Femur (tissue), 1 donor: ENCODE results near the gene SPATA32.

Source experiments
- DNase-seq: peaks from one replicate; pipeline ENCODE4 v3.0.0-alpha.2; 2017

SPATA32 gene

GRCh38 chr17:45293413-45294211 is 31.7 kb upstream of the SPATA32 start:
- DNase-seq: peak; percentile 75

GRCh38 chr17:45292696-45293412 is 31.0 kb upstream of the SPATA32 start:
- DNase-seq: no peak

- no peak for DNase-seq
These were observed 29.4 kb upstream of the SPATA32 start for GRCh38 chr17:45291171-45291805.

- DNase-seq: no peak
These were observed 28.4 kb upstream of the SPATA32 start for GRCh38 chr17:45290269-45290765.

GRCh38 chr17:45289301-45290268 is 27.7 kb upstream of the SPATA32 start:
- DNase-seq: no peak

GRCh38 chr17:45288825-45289224 is 26.9 kb upstream of the SPATA32 start:
- DNase-seq: peak; percentile 55

GRCh38 chr17:45287526-45288500 is 25.9 kb upstream of the SPATA32 start:
- DNase-seq: peak; percentile 70

GRCh38 chr17:45286286-45286685 is 24.4 kb upstream of the SPATA32 start:
- DNase-seq: no peak

- DNase-seq: no peak
These were observed 22.6 kb upstream of the SPATA32 start for GRCh38 chr17:45284176-45285140.

GRCh38 chr17:45283711-45284110 is 21.8 kb upstream of the SPATA32 start:
- no peak for DNase-seq

GRCh38 chr17:45282683-45283644 is 21.1 kb upstream of the SPATA32 start:
- peak; percentile 77 for DNase-seq

GRCh38 chr17:45279898-45280297 is 18.0 kb upstream of the SPATA32 start:
- no peak for DNase-seq

GRCh38 chr17:45277992-45278391 is 16.1 kb upstream of the SPATA32 start:
- DNase-seq: peak; percentile 62

- peak; percentile 91 for DNase-seq
These were observed 15.4 kb upstream of the SPATA32 start for GRCh38 chr17:45277216-45277849.

- peak; percentile 53 for DNase-seq
These were observed 14.1 kb upstream of the SPATA32 start for GRCh38 chr17:45276031-45276430.

- DNase-seq: no peak
These were observed 12.1 kb upstream of the SPATA32 start for GRCh38 chr17:45274033-45274432.

- no peak for DNase-seq
These were observed 11.7 kb upstream of the SPATA32 start for GRCh38 chr17:45273551-45273957.

GRCh38 chr17:45271603-45272002 is 9.7 kb upstream of the SPATA32 start:
- no peak for DNase-seq
